HG03045 (cell line): ENCODE results near the gene SETDB2.
"Not testable (repeated sequence)": the region's sequence is repeated elsewhere in the genome, so short reads cannot be mapped to it uniquely, and the experiment has no call there.

Source experiments
- ATAC-seq: cut with Tn5 transposase; IDR thresholded peaks from one replicate; pipeline ENCODE4 v1.9.1; 2021; ENCODE audit warnings: mild to moderate bottlenecking, moderate library complexity; ENCODE audit not compliant: unreplicated experiment

SETDB2 gene

DNA sequence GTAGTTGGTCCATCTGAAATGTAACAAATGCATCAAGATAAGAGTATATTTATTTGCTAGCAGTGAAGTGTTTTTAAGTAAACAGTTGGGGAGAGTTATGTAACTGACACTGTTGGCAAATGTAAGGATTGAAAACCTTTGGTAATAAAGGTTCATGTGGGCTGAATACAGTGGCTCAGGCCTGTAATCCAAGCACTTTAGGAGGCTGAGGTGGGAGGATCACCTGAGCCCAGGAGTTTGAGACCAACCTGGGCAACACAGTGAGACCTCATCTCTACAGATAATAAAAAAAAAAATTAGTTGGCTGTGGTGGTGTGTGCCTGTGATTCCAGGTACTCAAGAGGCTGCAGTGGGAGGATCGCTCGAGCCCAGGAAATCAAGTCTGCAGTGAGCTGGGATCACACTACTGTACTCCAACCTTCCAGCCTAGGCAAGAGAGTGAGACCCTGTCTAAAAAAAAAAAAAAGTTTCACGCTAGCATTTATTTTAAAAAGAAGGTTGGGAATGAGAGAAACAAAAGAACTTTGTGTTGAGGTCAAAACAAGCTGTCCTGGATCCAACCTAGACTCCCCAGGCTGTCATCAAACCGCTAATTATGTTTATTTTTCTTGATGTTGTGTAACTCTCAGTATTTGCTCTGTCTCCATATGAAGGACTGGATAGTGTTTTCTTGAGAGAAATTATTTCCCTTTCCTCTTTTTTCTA is 20.7 kb downstream of the SETDB2 start:
- no peak for ATAC-seq

DNA sequence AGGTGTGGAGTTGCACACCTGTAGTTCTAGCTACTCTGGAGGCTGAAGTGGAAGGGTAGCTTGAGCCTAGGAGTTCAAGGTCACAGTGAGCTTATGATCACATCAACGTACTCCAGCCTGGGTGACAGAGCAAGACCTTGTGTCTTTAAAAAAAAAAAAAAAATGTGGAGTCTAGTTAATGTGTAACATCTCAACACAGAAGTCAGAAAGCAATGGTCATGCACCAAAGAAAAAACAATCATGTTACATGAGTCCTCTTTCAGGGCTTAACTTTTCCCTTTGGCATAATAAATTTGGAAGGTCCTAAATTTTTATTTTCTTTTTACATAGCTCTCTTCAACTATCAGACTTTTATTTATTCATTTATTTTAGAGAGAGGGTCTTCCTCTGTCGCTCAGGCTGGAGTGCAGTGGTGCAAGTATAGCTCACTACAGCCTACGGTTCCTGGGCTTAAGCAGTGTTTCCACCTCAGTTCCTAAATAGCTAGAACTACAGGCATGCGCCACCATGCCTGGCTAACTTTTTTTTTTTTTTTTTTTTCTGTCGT is 22.3 kb downstream of the SETDB2 start:
- ATAC-seq: no peak

GRCh38 chr13:49472186-49472585 is 28.1 kb downstream of the SETDB2 start:
- no peak for ATAC-seq

DNA sequence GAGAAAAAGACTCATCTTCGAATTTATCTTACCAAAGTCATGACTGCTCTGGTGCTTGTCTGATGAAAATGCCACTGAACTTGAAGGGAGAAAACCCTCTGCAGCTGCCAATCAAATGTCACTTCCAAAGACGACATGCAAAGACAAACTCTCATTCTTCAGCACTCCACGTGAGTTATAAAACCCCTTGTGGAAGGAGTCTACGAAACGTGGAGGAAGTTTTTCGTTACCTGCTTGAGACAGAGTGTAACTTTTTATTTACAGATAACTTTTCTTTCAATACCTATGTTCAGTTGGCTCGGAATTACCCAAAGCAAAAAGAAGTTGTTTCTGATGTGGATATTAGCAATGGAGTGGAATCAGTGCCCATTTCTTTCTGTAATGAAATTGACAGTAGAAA is 32.5 kb downstream of the SETDB2 start:
- ATAC-seq: no peak

DNA sequence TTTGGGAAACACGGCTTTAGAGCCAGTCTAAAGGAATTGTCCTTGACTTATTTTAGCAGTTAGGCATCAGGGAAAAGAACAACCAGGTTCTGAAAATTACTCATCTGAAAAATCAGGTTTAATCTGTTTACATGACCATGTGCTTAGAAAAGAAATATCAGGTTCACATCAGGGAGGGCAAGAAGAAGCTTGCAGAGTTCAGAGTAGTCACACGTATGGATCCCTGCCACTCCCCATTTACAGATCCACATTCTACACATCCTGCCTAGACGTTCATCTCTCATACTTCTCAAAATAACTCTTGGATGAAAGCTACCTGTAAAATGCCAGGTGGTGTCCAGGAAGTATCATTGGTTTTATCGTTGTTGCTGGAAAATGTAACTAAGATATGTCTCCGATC is 37.7 kb downstream of the SETDB2 start:
- no peak for ATAC-seq

- no peak for ATAC-seq
Measured at GRCh38 chr13:49488563-49488962, 44.5 kb downstream of the SETDB2 start.

- ATAC-seq: no peak
Measured at GRCh38 chr13:49494645-49495044, 50.6 kb downstream of the SETDB2 start.

DNA sequence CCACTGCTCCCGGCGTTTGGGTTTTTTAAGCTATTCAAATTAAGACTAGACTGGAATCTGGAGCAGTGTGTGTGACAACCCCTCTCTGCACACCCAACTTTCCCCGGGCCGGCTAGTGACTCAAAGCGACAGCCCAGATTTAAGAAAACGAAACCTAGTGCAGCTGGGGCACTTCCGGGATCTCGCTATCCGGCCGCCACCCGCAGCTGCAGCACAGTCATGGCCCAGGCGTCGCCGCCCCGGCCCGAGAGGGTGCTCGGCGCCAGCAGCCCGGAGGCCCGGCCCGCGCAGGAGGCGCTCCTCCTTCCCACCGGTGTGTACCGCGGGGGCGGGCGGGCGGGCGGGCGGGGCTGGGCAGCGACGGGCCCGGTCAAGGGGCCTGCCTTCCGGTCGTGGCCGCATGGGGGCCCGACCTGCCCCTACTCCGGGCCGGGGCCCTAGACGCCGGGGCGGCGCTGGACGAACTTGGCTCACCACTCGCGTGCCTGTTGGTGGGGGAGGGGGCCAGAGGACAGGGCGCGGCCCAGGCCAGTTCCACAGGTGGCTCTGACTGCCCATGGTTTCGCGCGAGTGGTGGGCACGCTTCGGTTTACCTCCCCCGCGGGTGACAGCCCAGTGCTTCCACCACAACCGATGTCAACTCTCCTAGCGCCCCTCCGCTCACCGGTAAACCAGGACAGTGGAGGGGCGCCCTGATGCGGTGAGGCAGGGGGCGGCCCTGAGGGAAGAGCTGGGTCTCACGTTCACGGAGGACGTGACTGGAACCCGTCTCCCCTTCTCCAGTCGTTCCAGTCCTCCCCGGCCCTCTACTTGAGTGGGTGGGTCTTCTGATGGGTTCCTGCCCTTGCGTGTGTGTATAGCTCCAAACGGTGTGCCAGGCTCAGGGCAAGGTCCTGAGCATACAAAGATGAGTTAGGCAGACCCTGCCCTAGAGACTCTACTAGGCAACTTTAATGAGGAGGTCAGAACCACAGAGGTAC is 52.0 kb downstream of the SETDB2 start, which contains the start of gene PHF11:
Gene PHF11, plus strand, starts transcription at position 171 of the 980 bp plus-strand sequence. Its CDS starts 49 bp downstream, at position 220.
- peak; percentile 85 for ATAC-seq

DNA sequence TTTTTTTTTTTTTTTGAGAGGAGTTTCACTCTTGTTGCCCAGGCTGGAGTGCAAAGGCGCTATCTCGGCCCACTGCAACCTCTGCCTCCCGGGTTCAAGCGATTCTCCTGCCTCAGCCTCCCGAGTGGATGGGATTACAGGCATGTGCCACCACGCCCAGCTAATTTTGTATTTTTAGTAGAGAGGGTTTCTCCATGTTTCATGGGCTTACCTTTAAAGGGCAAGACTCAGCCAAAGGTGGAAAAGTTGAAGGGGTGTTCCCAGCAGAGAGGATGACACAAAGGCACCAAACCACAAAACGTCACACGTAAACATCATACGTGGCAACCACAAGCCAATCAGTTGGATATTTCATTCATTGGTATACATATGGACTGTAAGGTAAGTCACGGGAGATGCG is 52.8 kb downstream of the SETDB2 start:
- ATAC-seq: not testable (repeated sequence)

DNA sequence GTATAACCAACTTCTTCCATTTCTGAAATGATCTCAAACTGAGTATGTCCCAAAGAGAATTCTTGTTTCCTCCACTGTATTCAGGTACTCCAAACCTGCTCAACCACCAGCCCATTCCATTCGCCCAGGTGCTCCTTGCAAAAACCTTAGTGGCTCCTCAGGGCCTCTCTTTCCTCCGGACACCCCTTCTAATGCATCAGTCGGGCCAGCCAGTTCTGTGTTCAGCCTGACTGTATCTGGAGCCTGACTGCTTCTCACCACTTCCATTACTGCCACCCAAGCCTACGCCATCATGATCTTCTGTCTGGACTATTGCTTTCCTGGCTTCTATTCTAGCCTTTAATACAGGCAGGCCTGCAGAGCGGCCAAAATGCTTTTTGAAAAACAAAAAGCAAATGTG is 53.2 kb downstream of the SETDB2 start:
- no peak for ATAC-seq

- no peak for ATAC-seq
Measured at GRCh38 chr13:49498206-49498605, 54.1 kb downstream of the SETDB2 start.

GRCh38 chr13:49499889-49500660 is 56.0 kb downstream of the SETDB2 start:
- ATAC-seq: no peak

DNA sequence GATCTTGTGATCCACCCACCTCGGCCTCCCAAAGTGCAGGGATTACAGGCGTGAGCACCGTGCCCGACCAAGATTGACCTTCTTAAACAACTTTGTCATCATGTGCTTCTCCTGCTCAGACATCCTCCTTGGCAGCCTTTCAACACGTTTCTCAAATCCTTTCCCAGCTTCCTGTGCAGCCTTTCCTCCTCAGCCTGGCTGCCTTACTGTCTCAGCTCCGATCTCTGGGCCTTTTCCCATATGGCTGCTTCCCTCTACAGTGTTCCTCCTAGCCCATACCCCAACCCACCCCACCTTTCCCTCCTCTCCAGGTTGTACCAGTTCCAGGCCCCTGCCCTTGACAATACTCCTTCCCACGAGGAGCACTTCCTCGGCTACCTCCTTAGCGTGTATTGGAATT is 58.9 kb downstream of the SETDB2 start:
- ATAC-seq: no peak

- ATAC-seq: no peak
Measured at GRCh38 chr13:49503951-49504350, 59.9 kb downstream of the SETDB2 start.

DNA sequence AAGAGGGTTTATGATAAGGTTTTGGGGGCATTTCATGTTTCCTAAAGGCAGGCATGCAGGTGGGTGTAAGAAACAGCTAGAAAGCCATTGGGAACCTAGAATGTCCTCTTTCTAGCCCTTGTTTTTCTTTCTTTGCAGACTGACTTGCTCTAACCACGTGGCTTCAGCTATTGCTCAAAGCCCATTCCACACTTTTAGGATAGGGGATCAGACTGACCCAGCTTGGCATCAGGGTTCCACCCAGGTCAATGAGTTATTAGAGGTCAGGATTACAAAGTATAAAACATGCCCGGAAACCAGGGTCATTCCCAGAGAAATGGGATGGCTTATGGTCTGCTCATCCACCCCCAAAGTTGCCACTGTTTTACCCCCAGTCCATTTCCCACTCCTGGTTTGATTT is 68.5 kb downstream of the SETDB2 start:
- ATAC-seq: no peak

- ATAC-seq: no peak
Measured at GRCh38 chr13:49516467-49516866, 72.4 kb downstream of the SETDB2 start.

GRCh38 chr13:49517461-49517860 is 73.4 kb downstream of the SETDB2 start:
- no peak for ATAC-seq

GRCh38 chr13:49521224-49521623 is 77.2 kb downstream of the SETDB2 start:
- ATAC-seq: no peak

- no peak for ATAC-seq
Measured at GRCh38 chr13:49524740-49525501, 80.8 kb downstream of the SETDB2 start.

- ATAC-seq: no peak
Measured at GRCh38 chr13:49527123-49527522, 83.0 kb downstream of the SETDB2 start.
